NCI-H774 (cell line): ENCODE results near the gene FKBP9.
A peak's percentile ranks its signal among the peaks of the same experiment; 100 is the strongest.
"Not testable (repeated sequence)": the region's sequence is repeated elsewhere in the genome, so short reads cannot be mapped to it uniquely, and the experiment has no call there.

ENCODE experiments used
- DNase-seq: peaks from one replicate; lab custom pipeline; 2025; lab: John Stamatoyannopoulos, UW

Gene FKBP9

GRCh38 chr7:32957326-32958045 lies at the start of gene FKBP9:
TSS of gene FKBP9 (plus strand) at chr7:32957440. CDS start at chr7:32957574, 134 bp downstream.
- peak; percentile 89 for DNase-seq

GRCh38 chr7:32910195-32910594 lies 47.0 kb upstream of the FKBP9 start:
- DNase-seq: no peak

- DNase-seq: no peak
Observed at GRCh38 chr7:32914184-32914583, 43.1 kb upstream of the FKBP9 start.

- DNase-seq: no peak
Observed at GRCh38 chr7:32915041-32915536, 42.2 kb upstream of the FKBP9 start.

- DNase-seq: no peak
Observed at GRCh38 chr7:32916006-32916405, 41.2 kb upstream of the FKBP9 start.

- DNase-seq: not testable (repeated sequence)
Observed at GRCh38 chr7:32916994-32917393, 40.2 kb upstream of the FKBP9 start.

GRCh38 chr7:32921896-32922295 lies 35.3 kb upstream of the FKBP9 start:
- no peak for DNase-seq

- no peak for DNase-seq
Observed at GRCh38 chr7:32928785-32929298, 28.4 kb upstream of the FKBP9 start.

- no peak for DNase-seq
Observed at GRCh38 chr7:32929430-32930143, 27.7 kb upstream of the FKBP9 start.

GRCh38 chr7:32930378-32930777 lies 26.9 kb upstream of the FKBP9 start:
- no peak for DNase-seq

GRCh38 chr7:32935558-32935957 lies 21.7 kb upstream of the FKBP9 start:
- no peak for DNase-seq

- no peak for DNase-seq
Observed at GRCh38 chr7:32936689-32937088, 20.6 kb upstream of the FKBP9 start.

- peak; percentile 21 for DNase-seq
Observed at GRCh38 chr7:32937344-32938174, 19.7 kb upstream of the FKBP9 start.

- DNase-seq: no peak
Observed at GRCh38 chr7:32941181-32941580, 16.1 kb upstream of the FKBP9 start.

- no peak for DNase-seq
Observed at GRCh38 chr7:32941681-32942414, 15.4 kb upstream of the FKBP9 start.

- DNase-seq: peak; percentile 83
Observed at GRCh38 chr7:32942415-32943251, 14.6 kb upstream of the FKBP9 start.

- no peak for DNase-seq
Observed at GRCh38 chr7:32943252-32944030, 13.8 kb upstream of the FKBP9 start.

GRCh38 chr7:32947420-32947983 lies 9.7 kb upstream of the FKBP9 start:
- no peak for DNase-seq

GRCh38 chr7:32948202-32948601 lies 9.0 kb upstream of the FKBP9 start:
- DNase-seq: no peak
